Fibroblast of lung (primary cell): ENCODE data around the gene RPRD2. TPM values are rescaled to one million over a fixed set of nuclear protein-coding genes. Genes with fewer than 3 reads are reported as not detected.
A peak's percentile ranks its signal among the peaks of the same experiment; 100 is the strongest.

Source experiments
- DNase-seq, 2 donors: peaks; one replicate each; pipeline versions ENCODE4 v3.0.0 to v3.0.0-alpha.2; 2010; ENCODE audit warnings: low read depth in 2 of 2
- H2AFZ ChIP-seq: 2 replicates; pipeline ENCODE4 v1.5.1; 2012; ENCODE audit warnings: low read length, control low read depth, inconsistent platforms
- H3K27ac ChIP-seq: 2 replicates; pipeline ENCODE4 v1.5.1; 2011; ENCODE audit warnings: low read length, control low read depth; ENCODE audit not compliant: insufficient read depth
- H3K27me3 ChIP-seq: 2 replicates; pipeline ENCODE4 v1.5.1; 2011; ENCODE audit warnings: mild to moderate bottlenecking, low read length; ENCODE audit not compliant: control insufficient read depth, insufficient read depth
- H3K36me3 ChIP-seq: 2 replicates; pipeline ENCODE4 v1.5.1; 2011; ENCODE audit warnings: low read length; ENCODE audit not compliant: control insufficient read depth, insufficient read depth
- H3K4me1 ChIP-seq: 2 replicates; pipeline ENCODE4 v1.5.1; 2011; ENCODE audit warnings: low read length; ENCODE audit not compliant: control insufficient read depth, insufficient read depth; ENCODE audit errors: extremely low read depth
- H3K4me2 ChIP-seq: 2 replicates; pipeline ENCODE4 v1.5.1; 2011; ENCODE audit warnings: low read length, control low read depth; ENCODE audit not compliant: insufficient read depth; ENCODE audit errors: extremely low read depth
- H3K4me3 ChIP-seq, 4 experiments: fragments of 200-600 bp in 1 of 4; sonication (generic) in 1 of 4; replicated peaks in 1 of 4; 2 replicates each; pipeline ENCODE4 v1.5.1; 2011 to 2016; ENCODE audit warnings: low read length in 4 of 4, low read depth in 3 of 4, mild to moderate bottlenecking in 3 of 4, control low read depth in 2 of 4, inconsistent platforms in 1 of 4, mixed read lengths in 1 of 4; ENCODE audit not compliant: insufficient read depth in 1 of 4; ENCODE audit errors: control extremely low read depth in 1 of 4
- H3K79me2 ChIP-seq: 2 replicates; pipeline ENCODE4 v1.5.1; 2012; ENCODE audit warnings: mild to moderate bottlenecking, low read length, inconsistent platforms; ENCODE audit not compliant: control insufficient read depth, insufficient read depth
- H3K9ac ChIP-seq: 2 replicates; pipeline ENCODE4 v1.5.1; 2011; ENCODE audit warnings: mild to moderate bottlenecking, low read length, control low read depth; ENCODE audit not compliant: insufficient read depth
- H3K9me3 ChIP-seq: 2 replicates; pipeline ENCODE4 v1.5.1; 2012; ENCODE audit warnings: low read depth, low read length; ENCODE audit not compliant: control insufficient read depth, insufficient read depth
- H4K20me1 ChIP-seq: 2 replicates; pipeline ENCODE4 v1.5.1; 2011; ENCODE audit warnings: low read length; ENCODE audit not compliant: control insufficient read depth, insufficient read depth; ENCODE audit errors: extremely low read depth
- CTCF ChIP-seq, 2 donors: IDR thresholded peaks in 1 of 2; conservative IDR thresholded peaks in 1 of 2; 1 replicate in 1 of 2; 2 replicates in 1 of 2; pipeline ENCODE4 v1.5.1; 2011 to 2012; ENCODE audit warnings: low read length in 2 of 2, control low read depth in 1 of 2, inconsistent platforms in 1 of 2, low read depth in 1 of 2, mild to moderate bottlenecking in 1 of 2
- EZH2 ChIP-seq: IDR thresholded peaks from 2 replicates; pipeline ENCODE4 v1.5.1; 2012; ENCODE audit warnings: low read length, control low read depth, mild to moderate bottlenecking; ENCODE audit errors: missing control alignments
- polyA plus RNA-seq, 2 donors: library from polyadenylated mRNA; depleted of rRNA in 1 of 2; stranded (reverse) in 1 of 2; unstranded in 1 of 2; fragments of >200 nt; gene quantifications; 2 replicates each; pipeline ENCODE4 v1.2.1, GENCODE V29; 2011 to 2012; ENCODE audit warnings: missing spikeins in 1 of 2
- total RNA-seq: library from RNA; depleted of rRNA; stranded (reverse); fragments of >200 nt; gene quantifications from 2 replicates; pipeline ENCODE4 v1.2.1, GENCODE V29; 2014

The RPRD2 gene
- total and polyA plus RNA-seq, 2 donors (not counting 1 experiment from before 2014, with no cell fraction given): 12.1 to 13.4 TPM

- Histone ChIP-seq H2AFZ (no peak overlapping the region), H3K9ac (no peak overlapping the region), H4K20me1 (no peaks in the 10 kb centered on the region), H3K4me1 (no peaks in the 10 kb centered on the region), H3K27ac (no peak overlapping the region), H3K36me3 (no peaks in the 10 kb centered on the region), H3K9me3 (no peaks in the 10 kb centered on the region), H3K4me3 (no peak overlapping the region), H3K4me2 (no peak overlapping the region), H3K79me2 (peaks cover 30% of the 10 kb centered on the region), H3K27me3 (no peaks in the 10 kb centered on the region)
- DNase-seq: no peak
- TF ChIP-seq CTCF (conservative IDR thresholded peaks at IDR 0.05 in 1 of 2, IDR thresholded peaks at IDR 0.05 in 1 of 2; ENCODE audit: low read depth in 1 of 2, low read length in 2 of 2) (no peak), EZH2 (no peak)
Measured at GRCh38 chr1:150404465-150404864, 40.5 kb downstream of the RPRD2 start.

DNA sequence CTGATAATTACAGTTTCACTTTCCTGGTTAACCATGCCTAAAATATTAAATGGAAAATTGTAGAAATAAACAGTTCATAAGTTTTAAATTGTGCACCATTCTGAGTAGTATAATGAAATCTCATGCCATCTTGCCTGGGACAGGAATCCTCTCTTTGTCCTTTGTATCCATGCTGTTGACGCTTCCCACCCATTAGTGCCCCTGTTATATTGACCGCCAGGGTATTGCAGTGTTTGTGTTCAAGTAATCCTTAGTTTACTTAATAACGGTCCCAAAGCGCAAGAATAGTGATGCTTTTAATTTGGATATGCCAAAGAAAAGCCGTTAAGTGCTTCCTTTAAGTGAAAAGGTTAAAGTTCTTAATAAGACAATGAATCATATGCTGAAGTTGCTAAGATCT, 41.7 kb downstream of the RPRD2 start:
- Histone ChIP-seq H3K4me2 (no peak overlapping the region), H4K20me1 (no peaks in the 10 kb centered on the region)

GRCh38 chr1:150406483-150406882, 42.5 kb downstream of the RPRD2 start:
- no peaks in the 10 kb centered on the region for H3K4me1 ChIP-seq
- H4K20me1 ChIP-seq: no peaks in the 10 kb centered on the region
- TF ChIP-seq EZH2 (no peak), CTCF (conservative IDR thresholded peaks at IDR 0.05 in 1 of 2, IDR thresholded peaks at IDR 0.05 in 1 of 2; ENCODE audit: low read depth in 1 of 2, low read length in 2 of 2) (no peak)
- no peaks in the 10 kb centered on the region for H3K9me3 ChIP-seq
- no peaks in the 10 kb centered on the region for H3K27me3 ChIP-seq
- no peaks in the 10 kb centered on the region for H3K36me3 ChIP-seq
- no peak overlapping the region for H2AFZ ChIP-seq
- H3K79me2 ChIP-seq: peaks cover 35% of the 10 kb centered on the region
- no peak overlapping the region for H3K4me2 ChIP-seq
- H3K27ac ChIP-seq: no peak overlapping the region
- peak in 1 of 2 donors; percentile 17 for DNase-seq
- no peak overlapping the region for H3K4me3 ChIP-seq
- no peak overlapping the region for H3K9ac ChIP-seq

More for the DNA sequence above, 41.7 kb downstream of the RPRD2 start:
- TF ChIP-seq EZH2 (no peak), CTCF (conservative IDR thresholded peaks at IDR 0.05 in 1 of 2, IDR thresholded peaks at IDR 0.05 in 1 of 2; ENCODE audit: low read depth in 1 of 2, low read length in 2 of 2) (no peak)
- H3K27me3 ChIP-seq: no peaks in the 10 kb centered on the region
- no peak overlapping the region for H3K9ac ChIP-seq
- DNase-seq: no peak
- no peaks in the 10 kb centered on the region for H3K36me3 ChIP-seq
- H2AFZ ChIP-seq: no peak overlapping the region
- H3K79me2 ChIP-seq: peaks cover 33% of the 10 kb centered on the region
- H3K4me3 ChIP-seq: no peak overlapping the region
- H3K9me3 ChIP-seq: no peaks in the 10 kb centered on the region
- no peak overlapping the region for H3K27ac ChIP-seq
- H3K4me1 ChIP-seq: no peaks in the 10 kb centered on the region
